ENCODE data around the gene MYO5B.

MYO5B gene

DNA sequence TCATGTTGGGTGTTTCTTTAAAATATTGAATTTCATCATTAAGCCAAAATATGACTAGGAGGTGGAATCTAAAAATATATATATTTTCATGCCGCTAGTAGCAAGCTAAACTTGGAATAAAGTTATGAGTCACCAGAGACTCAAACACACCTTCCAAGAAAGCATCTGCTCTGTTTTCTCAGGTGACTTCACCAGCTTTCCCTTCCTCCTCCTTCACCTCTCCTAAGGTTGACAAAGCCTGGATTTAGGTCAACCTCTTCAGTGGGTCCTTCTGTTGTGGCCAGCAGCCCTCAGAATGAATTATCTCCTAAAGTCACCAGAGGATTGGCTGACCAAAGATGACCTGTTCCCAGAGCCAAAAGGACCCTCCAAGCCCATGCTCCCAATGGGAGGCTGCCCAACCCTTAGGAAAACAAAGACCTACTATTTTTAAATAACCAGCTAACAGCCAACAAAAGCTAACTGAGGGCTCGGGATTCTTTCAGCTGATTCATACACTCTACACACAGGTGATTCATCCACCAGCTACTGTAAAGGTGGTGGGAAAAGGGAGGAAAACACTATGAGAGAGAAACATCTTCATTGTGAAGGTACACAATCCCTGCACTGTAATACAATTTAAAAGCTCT is 113.9 kb downstream of the MYO5B start:
- peaks cover 2% of the 10 kb centered on the region for H3K27me3 Mint-ChIP-seq
- no peaks in the 10 kb centered on the region for H3K9me3 Mint-ChIP-seq

DNA sequence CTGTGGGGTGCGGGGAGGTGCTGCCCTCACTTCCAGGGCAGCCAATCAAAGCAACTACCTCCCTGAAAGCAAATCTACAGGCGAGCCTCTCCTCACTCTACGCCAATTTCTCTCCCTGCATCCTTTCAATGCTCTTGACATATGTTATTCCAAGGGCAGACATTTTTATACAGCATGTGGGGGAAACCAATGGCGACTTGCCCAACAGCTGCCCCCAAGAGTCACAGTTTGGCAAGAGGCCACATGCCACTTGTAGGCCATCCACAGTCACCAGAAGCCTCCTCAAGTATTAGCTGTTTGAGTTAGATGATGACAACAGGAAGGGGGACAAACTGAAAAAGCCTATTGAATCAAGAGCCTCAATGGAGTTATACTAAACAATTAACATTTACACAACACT is 114.6 kb downstream of the MYO5B start:
- H3K4me1 Mint-ChIP-seq: peaks cover 14% of the 10 kb centered on the region
- H3K4me3 Mint-ChIP-seq: no peak overlapping the region
- peaks cover 2% of the 10 kb centered on the region for H3K27me3 Mint-ChIP-seq
- no peaks in the 10 kb centered on the region for H3K9me3 Mint-ChIP-seq
- no peak overlapping the region for H3K27ac Mint-ChIP-seq
- H3K36me3 Mint-ChIP-seq: no peaks in the 10 kb centered on the region

More for the DNA sequence above, 113.9 kb downstream of the MYO5B start:
- no peak overlapping the region for H3K27ac Mint-ChIP-seq
- no peak overlapping the region for H3K4me3 Mint-ChIP-seq
- peaks cover 7% of the 10 kb centered on the region for H3K4me1 Mint-ChIP-seq
- H3K36me3 Mint-ChIP-seq: no peaks in the 10 kb centered on the region

DNA sequence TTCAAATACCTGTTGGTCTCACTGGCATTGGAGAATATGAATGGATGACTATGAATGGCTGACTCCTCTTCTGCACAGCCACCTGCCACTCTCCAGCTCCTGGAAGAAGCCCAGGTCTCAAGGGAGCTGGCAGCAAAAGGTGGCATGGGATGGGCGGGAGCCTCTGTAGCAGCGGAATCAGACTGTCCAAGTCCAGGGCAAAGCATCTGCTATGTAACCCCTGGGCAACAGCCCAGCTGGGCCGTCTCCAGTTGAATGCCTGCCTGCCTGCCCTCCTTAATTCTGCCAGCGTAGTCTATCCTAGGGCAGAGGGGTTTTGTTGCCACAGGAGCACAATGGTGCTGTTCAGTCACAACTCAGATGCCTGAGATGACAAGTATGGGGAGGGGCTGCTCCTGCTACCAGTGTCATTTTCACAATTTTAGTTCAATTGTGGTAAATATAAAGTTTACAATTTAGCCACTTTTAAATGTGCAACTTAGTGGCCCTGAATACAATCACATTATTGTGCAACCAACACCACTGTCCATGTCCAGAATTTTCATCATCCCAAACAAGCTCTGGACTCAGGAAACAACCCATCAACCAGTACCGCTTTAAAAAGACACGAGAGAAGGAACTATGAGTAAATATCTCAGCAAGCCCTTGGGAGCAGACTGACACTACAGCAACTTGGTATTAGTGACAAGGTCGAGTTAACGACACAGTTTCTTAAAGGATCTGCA is 115.2 kb downstream of the MYO5B start:
- Mint-ChIP-seq H3K9me3 (no peaks in the 10 kb centered on the region), H3K27ac (no peak overlapping the region), H3K4me1 (peaks cover 14% of the 10 kb centered on the region), H3K4me3 (no peak overlapping the region), H3K27me3 (peaks cover 2% of the 10 kb centered on the region), H3K36me3 (no peaks in the 10 kb centered on the region)

DNA sequence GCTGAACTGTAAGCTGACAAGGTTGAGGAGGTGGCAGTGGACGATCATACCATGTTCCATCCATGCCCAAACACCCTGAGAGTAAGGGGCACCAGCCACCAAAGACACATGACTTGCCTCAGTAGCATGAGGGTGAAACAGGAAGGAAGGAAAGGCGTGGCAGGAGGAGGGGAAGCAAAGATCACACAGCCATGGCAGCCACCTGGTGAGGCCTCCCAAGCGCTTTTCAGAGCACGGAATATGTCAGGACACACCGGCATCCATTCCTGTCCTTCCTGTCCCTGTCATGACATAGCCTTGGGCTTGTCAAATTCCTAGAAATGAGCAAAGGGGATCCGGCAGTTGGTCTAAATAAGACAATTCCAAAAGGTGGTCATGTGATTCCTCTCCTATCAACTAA is 118.7 kb downstream of the MYO5B start:
- Mint-ChIP-seq H3K27ac (peak overlapping the region; percentile 47), H3K4me3 (no peak overlapping the region), H3K4me1 (peaks cover 18% of the 10 kb centered on the region), H3K9me3 (no peaks in the 10 kb centered on the region), H3K36me3 (no peaks in the 10 kb centered on the region), H3K27me3 (peaks cover 3% of the 10 kb centered on the region)

DNA sequence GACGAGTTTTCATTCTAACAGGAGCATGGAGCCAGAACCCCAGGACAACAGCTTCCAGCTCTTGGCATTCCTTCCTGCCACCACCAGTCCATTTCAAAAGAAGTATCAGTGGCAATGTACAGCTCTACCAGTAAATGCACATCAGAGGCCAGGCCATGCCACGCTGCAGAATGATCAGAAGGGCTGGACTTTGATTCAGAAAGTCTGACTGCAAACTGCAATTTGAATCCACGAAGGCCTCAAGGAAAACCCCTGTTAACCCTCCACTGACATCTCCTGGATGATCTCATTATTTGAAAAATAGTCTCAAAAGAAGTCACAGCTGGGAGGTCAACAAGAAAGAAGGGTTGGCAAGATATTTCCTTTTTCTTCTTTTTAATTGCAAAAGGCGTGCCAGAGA is 119.2 kb downstream of the MYO5B start:
- Mint-ChIP-seq H3K4me3 (no peak overlapping the region), H3K27me3 (peaks cover 3% of the 10 kb centered on the region), H3K9me3 (no peaks in the 10 kb centered on the region), H3K4me1 (peaks cover 18% of the 10 kb centered on the region), H3K27ac (no peak overlapping the region), H3K36me3 (no peaks in the 10 kb centered on the region)

DNA sequence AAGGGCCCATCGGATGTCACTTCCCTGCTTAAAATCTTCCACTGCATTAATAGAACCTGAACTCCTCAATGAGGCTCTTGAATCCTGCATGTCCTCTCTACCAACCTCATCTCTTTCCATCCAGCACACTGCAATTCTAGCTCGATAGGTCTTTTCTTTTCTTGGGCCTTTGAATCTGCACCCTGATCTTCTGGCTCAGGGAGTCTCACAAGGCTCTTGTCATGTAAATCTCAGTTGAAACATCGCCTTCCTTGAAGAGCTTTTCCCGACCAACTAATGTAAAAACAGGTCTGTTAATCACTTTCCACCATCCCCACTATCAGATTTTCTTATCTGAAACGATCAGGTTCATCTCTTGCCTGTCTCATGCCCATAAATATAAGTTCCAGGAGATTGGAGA is 120.5 kb downstream of the MYO5B start:
- Mint-ChIP-seq H3K27ac (no peak overlapping the region), H3K9me3 (no peaks in the 10 kb centered on the region), H3K36me3 (no peaks in the 10 kb centered on the region), H3K4me1 (peaks cover 18% of the 10 kb centered on the region), H3K4me3 (no peak overlapping the region), H3K27me3 (peaks cover 3% of the 10 kb centered on the region)

DNA sequence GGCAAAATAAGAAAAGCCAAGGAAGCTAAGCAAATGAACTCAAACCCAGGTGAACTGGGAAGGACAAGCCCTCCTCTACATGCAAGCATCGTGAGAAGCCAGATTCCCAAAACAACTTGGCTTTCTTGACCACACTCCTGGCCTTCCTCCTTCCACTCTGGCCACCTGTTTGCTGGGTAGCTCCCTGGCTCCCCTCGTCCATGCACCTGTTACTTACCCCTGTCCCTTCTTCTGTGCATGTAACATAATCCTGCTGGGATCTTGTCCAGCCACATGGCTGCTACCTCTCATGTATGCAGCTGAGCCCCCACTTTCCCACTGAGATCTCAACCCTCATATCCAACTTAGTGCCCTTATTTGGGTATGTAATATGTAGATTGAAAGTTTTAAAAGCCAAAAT is 121.6 kb downstream of the MYO5B start:
- Mint-ChIP-seq H3K4me3 (no peak overlapping the region), H3K4me1 (peaks cover 18% of the 10 kb centered on the region), H3K27me3 (peaks cover 3% of the 10 kb centered on the region), H3K9me3 (no peaks in the 10 kb centered on the region), H3K27ac (no peak overlapping the region), H3K36me3 (no peaks in the 10 kb centered on the region)

DNA sequence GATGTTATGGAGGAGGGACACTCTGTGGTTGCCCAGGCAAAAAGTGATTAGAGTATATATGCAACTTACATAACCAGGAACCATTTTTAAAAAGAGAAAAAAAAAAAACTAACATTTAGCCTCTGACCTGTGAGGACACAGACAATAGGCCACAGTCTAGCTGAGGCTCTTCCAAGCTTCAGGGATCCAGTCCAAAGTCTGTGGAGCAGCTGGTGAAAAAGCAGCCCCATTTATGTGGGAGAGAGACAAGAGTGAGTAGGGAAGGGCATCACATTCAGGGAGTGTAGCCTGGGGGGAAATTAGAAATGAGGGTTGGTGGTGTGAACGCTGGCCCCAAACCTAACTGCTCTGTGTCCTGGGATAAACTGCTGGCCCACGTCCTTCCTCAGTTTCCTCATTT is 122.8 kb downstream of the MYO5B start:
- Mint-ChIP-seq H3K9me3 (no peaks in the 10 kb centered on the region), H3K27ac (no peak overlapping the region)

DNA sequence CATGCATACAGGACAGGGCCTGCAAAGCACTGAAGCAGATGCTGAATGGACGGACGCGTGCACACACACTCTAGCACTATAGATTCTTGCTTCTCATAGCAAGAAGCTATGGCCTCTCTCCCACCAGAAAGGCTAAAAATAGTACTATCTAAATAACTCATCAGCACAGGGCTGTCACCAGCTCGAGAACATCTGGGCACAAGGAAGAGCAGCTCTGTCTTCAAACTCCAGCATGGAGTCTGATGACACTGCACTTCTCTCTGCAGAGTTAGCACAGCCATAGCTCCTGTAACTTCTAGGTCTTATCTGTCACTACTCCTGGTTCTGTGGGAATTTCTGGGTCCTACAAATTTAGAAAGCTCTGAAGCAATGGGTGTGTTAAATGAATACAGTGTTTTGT is 123.5 kb downstream of the MYO5B start:
- no peaks in the 10 kb centered on the region for H3K9me3 Mint-ChIP-seq
- H3K36me3 Mint-ChIP-seq: no peaks in the 10 kb centered on the region
- no peak overlapping the region for H3K27ac Mint-ChIP-seq
- H3K27me3 Mint-ChIP-seq: peaks cover 10% of the 10 kb centered on the region
- peaks cover 15% of the 10 kb centered on the region for H3K4me1 Mint-ChIP-seq
- H3K4me3 Mint-ChIP-seq: no peak overlapping the region

More for the DNA sequence above, 122.8 kb downstream of the MYO5B start:
- no peaks in the 10 kb centered on the region for H3K36me3 Mint-ChIP-seq
- peaks cover 7% of the 10 kb centered on the region for H3K27me3 Mint-ChIP-seq
- peaks cover 18% of the 10 kb centered on the region for H3K4me1 Mint-ChIP-seq
- no peak overlapping the region for H3K4me3 Mint-ChIP-seq

DNA sequence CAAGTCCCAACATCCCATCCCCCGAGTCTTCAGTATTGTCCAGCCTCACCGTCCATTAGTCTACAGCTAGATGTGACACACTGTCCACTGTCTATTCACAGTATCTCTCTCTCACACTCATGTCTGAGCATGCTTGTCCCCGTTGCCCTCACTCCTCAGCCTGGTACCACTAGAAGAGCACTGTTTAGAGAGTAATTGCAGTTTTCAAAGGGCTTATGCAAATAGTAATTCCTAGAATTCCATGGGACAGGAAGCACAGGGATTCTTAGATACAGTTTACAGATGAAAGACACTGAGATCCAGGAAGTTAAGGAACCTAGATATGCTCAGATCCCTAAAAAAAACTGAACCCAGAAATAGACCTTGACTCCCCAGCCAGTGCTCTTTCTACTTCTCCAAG is 125.5 kb downstream of the MYO5B start:
- Mint-ChIP-seq H3K4me3 (no peak overlapping the region), H3K4me1 (peaks cover 3% of the 10 kb centered on the region), H3K36me3 (no peaks in the 10 kb centered on the region), H3K9me3 (no peaks in the 10 kb centered on the region), H3K27ac (no peak overlapping the region), H3K27me3 (peaks cover 10% of the 10 kb centered on the region)

DNA sequence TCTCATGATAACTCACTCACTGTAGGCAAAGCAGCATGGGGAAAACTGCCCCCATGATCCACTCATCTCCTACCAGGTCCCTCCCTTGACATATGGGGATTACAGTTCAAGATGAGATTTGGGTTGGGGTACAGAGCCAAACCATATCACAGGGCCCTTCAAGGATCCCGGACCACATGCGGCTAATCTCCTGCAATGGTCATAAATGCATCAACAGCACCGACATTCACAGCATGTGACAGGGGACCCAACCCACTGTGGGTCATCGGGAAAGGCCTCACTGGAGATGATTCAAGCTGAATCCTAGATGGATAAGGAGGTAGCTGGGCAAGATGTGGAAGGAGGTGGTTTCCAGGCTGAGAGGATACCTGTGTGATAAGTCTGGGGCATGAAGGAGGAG is 129.4 kb downstream of the MYO5B start:
- no peaks in the 10 kb centered on the region for H3K9me3 Mint-ChIP-seq
- H3K4me3 Mint-ChIP-seq: no peak overlapping the region
- H3K27ac Mint-ChIP-seq: no peak overlapping the region
- H3K36me3 Mint-ChIP-seq: no peaks in the 10 kb centered on the region
- no peaks in the 10 kb centered on the region for H3K4me1 Mint-ChIP-seq
- peaks cover 7% of the 10 kb centered on the region for H3K27me3 Mint-ChIP-seq

DNA sequence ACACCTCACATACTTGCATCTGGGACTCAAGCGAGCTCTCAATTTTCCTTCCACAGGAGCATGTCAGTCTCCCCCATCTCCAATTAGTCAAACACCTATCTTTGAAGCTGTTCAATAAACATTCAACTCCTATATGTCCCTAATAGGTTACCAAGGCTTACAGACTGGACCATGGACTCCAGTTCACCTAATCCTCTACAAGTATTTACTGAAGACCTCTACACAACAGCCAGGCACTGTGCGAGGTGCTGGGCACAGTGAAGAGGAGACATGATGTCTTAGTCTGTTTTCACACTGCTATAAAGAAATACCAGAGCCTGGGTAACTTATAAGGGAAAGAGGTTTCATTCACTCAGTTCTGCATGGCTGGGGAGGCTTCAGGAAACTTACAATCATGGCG is 129.9 kb downstream of the MYO5B start:
- Mint-ChIP-seq H3K36me3 (no peaks in the 10 kb centered on the region), H3K4me3 (no peak overlapping the region), H3K27me3 (peaks cover 7% of the 10 kb centered on the region), H3K9me3 (no peaks in the 10 kb centered on the region), H3K27ac (no peak overlapping the region), H3K4me1 (no peaks in the 10 kb centered on the region)

DNA sequence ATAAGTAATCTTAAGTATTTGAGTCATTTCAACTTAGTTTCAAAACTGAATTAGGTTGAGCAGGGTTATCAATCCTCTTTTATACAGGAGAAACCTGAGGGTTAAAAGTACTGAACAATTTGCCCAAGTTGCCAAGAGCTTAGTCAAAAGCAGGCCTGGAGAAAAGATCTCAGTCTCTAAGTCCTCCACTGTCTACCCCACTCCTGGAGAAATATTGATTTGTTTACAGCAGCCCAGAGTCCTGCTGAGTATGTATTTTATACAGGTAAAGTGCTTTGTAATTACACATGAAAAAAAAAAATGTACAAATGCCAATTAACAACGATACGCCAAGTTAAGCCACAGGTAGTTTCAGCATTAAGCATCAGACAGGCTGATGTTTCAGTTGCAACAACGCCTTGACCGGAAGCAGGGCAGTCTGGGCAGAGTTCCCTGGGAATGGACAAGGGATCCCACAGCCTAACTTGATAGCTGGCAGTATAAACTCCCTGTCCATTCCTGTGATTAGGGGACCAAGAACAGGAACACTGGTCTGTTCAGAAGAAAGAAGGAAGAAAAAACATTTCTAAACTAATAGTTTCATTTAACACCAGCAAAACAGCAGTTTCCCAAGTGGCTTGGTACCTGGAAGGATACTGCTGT is 132.9 kb downstream of the MYO5B start:
- Mint-ChIP-seq H3K27me3 (peaks cover 5% of the 10 kb centered on the region), H3K9me3 (no peaks in the 10 kb centered on the region), H3K27ac (no peak overlapping the region), H3K36me3 (no peaks in the 10 kb centered on the region), H3K4me3 (no peak overlapping the region), H3K4me1 (no peaks in the 10 kb centered on the region)

DNA sequence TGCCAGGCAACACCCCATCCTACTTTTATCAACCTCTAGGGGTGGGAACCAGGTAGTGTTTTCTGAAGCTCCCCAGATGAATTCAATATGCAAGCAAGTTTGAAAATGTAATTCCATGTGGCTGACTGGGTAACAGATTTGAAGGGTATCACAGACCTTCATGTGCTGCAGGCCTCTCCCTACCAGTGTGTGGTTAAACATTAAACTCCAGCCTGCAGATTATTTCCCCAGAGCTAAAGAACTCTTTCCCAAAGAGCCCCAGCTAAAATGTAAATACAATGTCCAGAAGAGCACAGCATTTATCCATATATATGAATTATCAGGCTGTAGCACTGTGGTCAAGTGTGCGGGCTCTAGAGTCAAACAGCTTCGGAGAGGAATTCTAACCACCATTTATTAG is 134.1 kb downstream of the MYO5B start:
- H3K27ac Mint-ChIP-seq: no peak overlapping the region
- H3K4me1 Mint-ChIP-seq: no peaks in the 10 kb centered on the region
- H3K36me3 Mint-ChIP-seq: no peaks in the 10 kb centered on the region
- no peaks in the 10 kb centered on the region for H3K9me3 Mint-ChIP-seq
- H3K4me3 Mint-ChIP-seq: no peak overlapping the region
- peaks cover 2% of the 10 kb centered on the region for H3K27me3 Mint-ChIP-seq

DNA sequence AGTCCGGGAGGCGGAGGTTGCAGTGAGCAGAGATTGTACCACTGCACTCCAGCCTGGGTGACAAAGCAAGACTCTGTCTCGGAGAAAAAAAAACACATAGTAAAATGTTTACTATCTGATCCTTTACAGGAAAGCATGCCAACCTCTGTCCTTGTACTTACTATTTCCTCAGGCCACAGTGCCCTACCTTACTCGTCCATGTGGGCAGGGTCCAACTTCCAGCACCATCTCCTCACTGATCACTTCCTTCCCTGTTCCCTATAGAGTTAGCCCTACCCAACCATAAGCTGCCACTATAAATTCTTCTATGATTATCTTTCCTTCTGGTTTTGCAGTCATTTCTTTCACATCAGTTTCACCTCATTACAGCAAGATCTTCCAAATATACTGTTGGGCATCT is 136.2 kb downstream of the MYO5B start:
- Mint-ChIP-seq H3K36me3 (no peaks in the 10 kb centered on the region), H3K4me1 (no peaks in the 10 kb centered on the region), H3K4me3 (no peak overlapping the region), H3K27me3 (peaks cover 2% of the 10 kb centered on the region), H3K9me3 (no peaks in the 10 kb centered on the region), H3K27ac (no peak overlapping the region)

DNA sequence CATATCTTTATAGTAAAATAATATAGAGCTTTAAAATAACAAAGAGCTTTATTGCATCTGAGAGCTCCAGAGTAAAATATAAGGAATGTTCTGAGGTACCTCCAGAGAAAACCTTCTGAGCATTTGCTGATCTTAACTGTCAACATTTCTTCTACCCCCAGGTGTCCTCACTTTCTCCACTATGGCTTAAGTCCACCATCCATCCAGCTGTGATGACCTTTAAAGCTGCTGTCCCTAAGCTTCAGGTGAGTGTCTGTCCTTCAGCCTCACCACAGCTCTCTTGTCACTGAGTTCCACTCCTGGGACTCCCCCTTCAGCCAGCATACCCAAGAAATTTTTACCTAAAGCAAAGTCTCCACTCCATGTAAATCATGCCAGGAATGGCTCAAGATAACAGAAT is 137.9 kb downstream of the MYO5B start:
- no peaks in the 10 kb centered on the region for H3K9me3 Mint-ChIP-seq
- no peaks in the 10 kb centered on the region for H3K36me3 Mint-ChIP-seq
- peaks cover 2% of the 10 kb centered on the region for H3K27me3 Mint-ChIP-seq
- no peak overlapping the region for H3K27ac Mint-ChIP-seq
- H3K4me3 Mint-ChIP-seq: no peak overlapping the region
- no peaks in the 10 kb centered on the region for H3K4me1 Mint-ChIP-seq
